ENCODE measurements around the gene FHOD3. TPM values are rescaled to one million over a fixed set of nuclear protein-coding genes. Genes with fewer than 3 reads are reported as not detected.

The FHOD3 gene
- total RNA-seq, 2 donors from 2014 or later, result 2.8 to 3.1 TPM

DNA sequence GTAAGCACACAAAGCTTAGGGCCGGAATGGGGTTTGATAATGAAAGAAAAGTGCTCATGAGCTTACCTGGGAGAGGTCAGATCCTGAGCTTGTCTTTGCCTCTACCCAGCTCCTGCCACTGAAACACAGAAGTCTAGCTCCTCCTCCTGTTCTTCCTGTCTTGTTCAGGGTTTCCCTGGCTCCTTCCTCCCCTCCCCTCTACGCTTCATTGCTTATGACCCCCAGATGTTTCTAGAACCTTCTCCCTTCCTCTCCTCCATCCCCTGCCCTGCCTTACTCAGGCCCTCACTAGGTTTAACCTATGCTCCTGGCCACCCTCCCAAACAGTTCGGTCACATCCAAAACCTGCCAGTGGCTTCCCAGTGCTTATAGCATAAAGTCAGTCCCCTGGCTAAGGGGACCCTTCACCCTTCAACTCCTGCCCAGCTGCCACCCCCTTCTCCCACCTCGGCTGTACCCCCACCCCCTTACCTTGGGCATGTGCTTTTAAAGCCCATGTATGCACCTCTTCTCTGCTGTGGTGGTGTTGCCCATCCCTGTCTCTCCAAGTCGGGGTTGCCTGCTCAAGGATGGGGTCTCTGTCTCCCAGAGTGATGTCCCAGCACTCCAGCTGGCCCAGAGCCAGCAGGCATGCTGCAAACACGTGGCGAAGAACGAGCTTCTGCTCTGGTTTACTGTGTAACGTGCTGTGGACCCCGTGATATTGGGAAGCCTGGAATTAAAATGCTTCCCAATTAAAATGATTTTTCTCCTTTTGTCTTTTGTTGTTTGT is 297.7 kb downstream of the FHOD3 start:
- Histone ChIP-seq H3K9me3 (ENCODE audit: control insufficient read depth, low read length) (peaks cover 7% of the 10 kb centered on the region), H3K4me1 (ENCODE audit: control insufficient read depth, insufficient read depth, low read length) (no peaks in the 10 kb centered on the region), H3K36me3 (ENCODE audit: control insufficient read depth, insufficient read depth, low read length) (no peaks in the 10 kb centered on the region), H3K4me3 (ENCODE audit: low read length) (no peak overlapping the region), H3K9ac (ENCODE audit: extremely low read depth, low read length, poor library complexity, severe bottlenecking) (no peak overlapping the region), H3K27ac (ENCODE audit: low read depth, low read length) (no peak overlapping the region), H3K27me3 (ENCODE audit: control insufficient read depth, insufficient read depth, low read length, poor library complexity, severe bottlenecking) (no peaks in the 10 kb centered on the region)
- Mint-ChIP-seq H3K9me3 (peaks cover 2% of the 10 kb centered on the region), H3K36me3 (ENCODE audit: low read depth) (no peaks in the 10 kb centered on the region), H3K4me3 (no peak overlapping the region), H3K27me3 (ENCODE audit: insufficient read depth) (peaks cover 1% of the 10 kb centered on the region), H3K4me1 (peaks cover 2% of the 10 kb centered on the region), H3K27ac (no peak overlapping the region)
- TF ChIP-seq, protein P1, sequence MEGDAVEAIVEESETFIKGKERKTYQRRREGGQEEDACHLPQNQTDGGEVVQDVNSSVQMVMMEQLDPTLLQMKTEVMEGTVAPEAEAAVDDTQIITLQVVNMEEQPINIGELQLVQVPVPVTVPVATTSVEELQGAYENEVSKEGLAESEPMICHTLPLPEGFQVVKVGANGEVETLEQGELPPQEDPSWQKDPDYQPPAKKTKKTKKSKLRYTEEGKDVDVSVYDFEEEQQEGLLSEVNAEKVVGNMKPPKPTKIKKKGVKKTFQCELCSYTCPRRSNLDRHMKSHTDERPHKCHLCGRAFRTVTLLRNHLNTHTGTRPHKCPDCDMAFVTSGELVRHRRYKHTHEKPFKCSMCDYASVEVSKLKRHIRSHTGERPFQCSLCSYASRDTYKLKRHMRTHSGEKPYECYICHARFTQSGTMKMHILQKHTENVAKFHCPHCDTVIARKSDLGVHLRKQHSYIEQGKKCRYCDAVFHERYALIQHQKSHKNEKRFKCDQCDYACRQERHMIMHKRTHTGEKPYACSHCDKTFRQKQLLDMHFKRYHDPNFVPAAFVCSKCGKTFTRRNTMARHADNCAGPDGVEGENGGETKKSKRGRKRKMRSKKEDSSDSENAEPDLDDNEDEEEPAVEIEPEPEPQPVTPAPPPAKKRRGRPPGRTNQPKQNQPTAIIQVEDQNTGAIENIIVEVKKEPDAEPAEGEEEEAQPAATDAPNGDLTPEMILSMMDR (conservative IDR thresholded peaks at IDR 0.05), result no peak
- DNase-seq, result peak; percentile 33
- WGBS, 2 experiments (ENCODE audit: insufficient coverage in 1 of 2, insufficient read length in 1 of 2), result 91 to 96% methylated on average over 8 to 10 of the region's 10 CpGs

- H3K9me3 Mint-ChIP-seq, result peaks cover 8% of the 10 kb centered on the region
- no peak for DNase-seq
- H3K9me3 ChIP-seq (ENCODE audit: control insufficient read depth, low read length), result peaks cover 13% of the 10 kb centered on the region
- H3K4me3 ChIP-seq (ENCODE audit: low read length), result no peak overlapping the region
- H3K27me3 Mint-ChIP-seq (ENCODE audit: insufficient read depth), result peaks cover 1% of the 10 kb centered on the region
- no peaks in the 10 kb centered on the region for H3K27me3 ChIP-seq (ENCODE audit: control insufficient read depth, insufficient read depth, low read length, poor library complexity, severe bottlenecking)
- TF ChIP-seq, protein P1 (conservative IDR thresholded peaks at IDR 0.05), result no peak
- H3K36me3 ChIP-seq (ENCODE audit: control insufficient read depth, insufficient read depth, low read length), result no peaks in the 10 kb centered on the region
- no peaks in the 10 kb centered on the region for H3K36me3 Mint-ChIP-seq (ENCODE audit: low read depth)
- no peak overlapping the region for H3K9ac ChIP-seq (ENCODE audit: extremely low read depth, low read length, poor library complexity, severe bottlenecking)
- no peaks in the 10 kb centered on the region for H3K4me1 ChIP-seq (ENCODE audit: control insufficient read depth, insufficient read depth, low read length)
- no peak overlapping the region for H3K27ac Mint-ChIP-seq
- no peaks in the 10 kb centered on the region for H3K4me1 Mint-ChIP-seq
- H3K4me3 Mint-ChIP-seq, result no peak overlapping the region
- H3K27ac ChIP-seq (ENCODE audit: low read depth, low read length), result no peak overlapping the region
- 97 to 100% methylated on average over 6 of the region's 6 CpGs for WGBS, 2 experiments (ENCODE audit: insufficient coverage in 1 of 2, insufficient read length in 1 of 2)
Observed at GRCh38 chr18:36595818-36596215, 298.3 kb downstream of the FHOD3 start.

DNA sequence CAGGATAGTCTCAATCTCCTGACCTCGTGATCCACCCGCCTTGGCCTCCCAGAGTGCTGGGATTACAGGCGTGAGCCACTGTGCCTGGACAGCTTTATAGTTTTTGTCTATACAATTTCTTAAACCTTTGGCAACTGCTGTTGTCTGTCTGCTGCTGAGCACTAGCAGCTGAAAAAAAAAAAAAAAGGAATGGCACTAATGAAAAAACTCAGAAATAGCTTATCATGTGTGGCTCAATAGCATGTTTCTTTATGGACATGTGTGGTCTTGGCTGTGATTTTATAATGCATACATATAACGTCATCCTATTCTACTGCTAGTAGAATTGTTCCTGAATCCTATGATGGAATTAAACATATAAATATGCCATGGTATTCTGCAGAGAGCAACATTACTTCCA is 300.1 kb downstream of the FHOD3 start:
- H3K4me3 ChIP-seq (ENCODE audit: low read length), result no peak overlapping the region
- TF ChIP-seq, protein P1 (conservative IDR thresholded peaks at IDR 0.05), result no peak
- no peak overlapping the region for H3K4me3 Mint-ChIP-seq
- 87 to 88% methylated on average over 3 of the region's 4 CpGs for WGBS, 2 experiments (ENCODE audit: insufficient coverage in 1 of 2, insufficient read length in 1 of 2)
- no peak for DNase-seq
- H3K36me3 Mint-ChIP-seq (ENCODE audit: low read depth), result peaks cover under 1% of the 10 kb centered on the region
- H3K9me3 Mint-ChIP-seq, result peaks cover 21% of the 10 kb centered on the region
- no peaks in the 10 kb centered on the region for H3K27me3 ChIP-seq (ENCODE audit: control insufficient read depth, insufficient read depth, low read length, poor library complexity, severe bottlenecking)
- H3K9ac ChIP-seq (ENCODE audit: extremely low read depth, low read length, poor library complexity, severe bottlenecking), result no peak overlapping the region
- H3K4me1 ChIP-seq (ENCODE audit: control insufficient read depth, insufficient read depth, low read length), result no peaks in the 10 kb centered on the region
- H3K27ac ChIP-seq (ENCODE audit: low read depth, low read length), result no peak overlapping the region
- no peak overlapping the region for H3K27ac Mint-ChIP-seq
- H3K4me1 Mint-ChIP-seq, result no peaks in the 10 kb centered on the region
- H3K27me3 Mint-ChIP-seq (ENCODE audit: insufficient read depth), result peaks cover 1% of the 10 kb centered on the region
- H3K36me3 ChIP-seq (ENCODE audit: control insufficient read depth, insufficient read depth, low read length), result no peaks in the 10 kb centered on the region
- peaks cover 26% of the 10 kb centered on the region for H3K9me3 ChIP-seq (ENCODE audit: control insufficient read depth, low read length)
